Left forelimb (tissue), 1 donor: ENCODE measurements around the gene EDDM13.
A peak's percentile ranks its signal among the peaks of the same experiment; 100 is the strongest.
"Not testable (repeated sequence)": the region's sequence is repeated elsewhere in the genome, so short reads cannot be mapped to it uniquely, and the experiment has no call there.

Experiments
- DNase-seq: peaks from one replicate; pipeline ENCODE4 v3.0.0-alpha.2; 2018; ENCODE audit warnings: low spot score

Gene EDDM13

DNA sequence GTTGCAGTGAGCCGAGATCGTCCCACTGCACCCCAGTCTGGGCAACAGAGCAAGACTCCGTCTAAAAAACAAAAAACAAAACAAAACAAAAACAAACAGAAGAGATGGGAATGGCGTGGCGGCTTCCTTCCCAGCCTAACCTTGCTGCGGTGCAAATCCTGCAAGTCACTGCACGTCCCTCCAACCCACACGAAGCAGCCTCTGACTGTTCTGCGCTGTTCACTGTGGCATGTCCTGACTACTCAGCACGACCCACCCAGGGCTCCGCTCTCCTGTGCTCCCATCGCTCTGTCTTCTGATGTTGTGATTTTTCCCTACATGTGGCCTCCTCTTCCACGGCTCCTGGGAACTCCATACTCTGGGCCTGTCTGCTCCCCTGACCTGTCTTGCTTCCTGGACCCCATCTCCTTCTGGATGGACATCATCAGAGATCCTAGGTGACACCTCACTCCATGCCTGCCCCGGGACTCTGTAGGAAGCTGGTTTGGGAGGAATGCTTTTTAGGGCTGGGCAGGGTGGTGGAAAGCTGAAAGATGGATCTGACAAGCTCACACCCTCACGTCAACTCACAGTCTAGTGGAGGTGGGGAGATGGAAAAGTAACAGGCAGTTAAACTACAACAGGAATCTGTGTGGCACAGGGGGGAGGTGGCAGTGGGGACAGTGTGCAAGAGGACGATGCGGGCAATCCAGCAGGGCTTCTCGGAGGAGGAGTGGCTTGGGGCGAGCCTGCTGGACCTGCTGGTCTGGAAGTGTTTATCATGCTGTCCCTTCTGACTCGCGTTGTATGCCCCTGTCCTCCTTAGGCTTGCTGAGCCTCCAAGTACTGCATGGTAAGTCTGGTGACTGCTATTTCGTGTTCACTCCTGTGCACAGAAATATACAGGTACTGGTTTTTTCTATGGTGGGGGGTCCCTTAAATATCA lies 23.2 kb downstream of the EDDM13 start:
- peak; percentile 20 for DNase-seq

- DNase-seq, result no peak
These were observed 24.5 kb downstream of the EDDM13 start for GRCh38 chr19:56297010-56297409.

GRCh38 chr19:56299688-56300087 lies 27.1 kb downstream of the EDDM13 start:
- DNase-seq, result no peak

DNA sequence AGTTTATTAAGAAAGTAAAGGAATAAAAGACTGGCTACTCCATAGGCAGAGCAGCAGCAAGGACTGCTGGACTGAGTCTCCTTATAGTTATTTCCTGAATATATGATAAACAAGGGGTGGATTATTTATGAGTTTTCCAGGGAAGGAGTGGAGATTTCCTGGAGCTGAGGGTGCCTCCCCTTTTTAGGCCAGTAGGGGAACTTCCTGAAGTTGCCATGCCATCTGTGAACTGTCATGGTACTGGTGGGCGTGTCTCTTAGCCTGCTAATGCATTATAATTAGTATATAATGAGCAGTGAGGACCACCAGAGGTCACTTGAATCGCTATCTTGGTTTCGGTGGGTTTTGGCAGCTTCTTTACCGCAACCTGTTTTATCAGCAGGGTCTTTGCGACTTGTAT lies 28.6 kb downstream of the EDDM13 start:
- DNase-seq, result no peak

DNA sequence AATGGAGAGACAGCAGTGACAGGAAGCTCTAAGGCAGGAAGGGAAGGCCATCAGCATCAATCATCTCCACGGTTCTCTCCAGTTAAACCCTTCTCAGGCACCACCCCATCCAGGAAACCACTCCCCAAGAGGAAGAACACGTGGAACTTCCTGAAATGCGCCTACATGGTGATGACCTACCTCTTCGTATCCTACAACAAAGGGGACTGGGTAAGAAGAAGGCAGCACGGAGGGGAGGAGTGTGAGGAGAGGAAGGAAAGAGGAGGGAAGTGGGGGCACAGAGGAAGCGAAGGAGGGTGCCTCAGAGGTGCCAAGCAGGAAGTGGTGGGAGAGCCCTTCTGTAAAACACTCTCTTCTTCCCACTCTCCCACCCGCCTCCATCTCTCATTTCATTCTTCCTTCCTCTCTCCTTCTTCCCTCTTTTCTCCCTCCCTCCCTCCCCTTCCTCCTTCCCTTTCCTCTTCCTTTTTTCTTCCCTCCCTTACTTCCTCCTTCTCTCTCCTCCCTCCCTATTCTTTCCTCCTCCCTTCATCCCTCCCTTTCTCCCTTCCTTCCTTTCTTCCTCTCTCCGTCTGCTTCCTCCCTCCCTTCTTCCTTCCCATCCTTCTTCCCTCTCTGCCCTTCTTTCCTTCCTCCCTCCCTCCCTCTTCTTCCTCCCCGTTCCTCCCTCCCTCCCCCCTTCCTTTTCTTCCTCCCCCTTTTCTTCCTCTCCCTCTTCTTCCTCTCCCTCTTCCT lies 29.5 kb downstream of the EDDM13 start:
- DNase-seq, result no peak

DNA sequence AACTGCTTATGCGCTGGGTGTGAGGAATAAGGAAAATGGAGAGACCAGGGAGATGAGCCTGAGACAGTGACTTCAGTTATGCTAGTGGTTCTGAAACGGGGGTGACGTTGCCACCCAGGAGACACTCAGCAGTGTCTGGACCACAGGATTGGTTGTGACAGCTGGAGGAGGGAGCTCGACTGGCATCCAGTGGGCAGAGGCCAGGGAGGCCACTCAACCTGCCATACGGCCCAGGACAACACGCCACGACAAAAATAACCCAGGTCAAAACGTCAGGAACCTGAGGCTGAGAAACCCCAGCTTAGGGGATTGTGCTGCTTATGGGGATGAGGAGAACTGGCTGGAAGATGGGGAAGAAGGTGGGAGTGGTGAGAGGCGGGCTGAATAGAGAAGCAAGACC lies 31.7 kb downstream of the EDDM13 start:
- no peak for DNase-seq

DNA sequence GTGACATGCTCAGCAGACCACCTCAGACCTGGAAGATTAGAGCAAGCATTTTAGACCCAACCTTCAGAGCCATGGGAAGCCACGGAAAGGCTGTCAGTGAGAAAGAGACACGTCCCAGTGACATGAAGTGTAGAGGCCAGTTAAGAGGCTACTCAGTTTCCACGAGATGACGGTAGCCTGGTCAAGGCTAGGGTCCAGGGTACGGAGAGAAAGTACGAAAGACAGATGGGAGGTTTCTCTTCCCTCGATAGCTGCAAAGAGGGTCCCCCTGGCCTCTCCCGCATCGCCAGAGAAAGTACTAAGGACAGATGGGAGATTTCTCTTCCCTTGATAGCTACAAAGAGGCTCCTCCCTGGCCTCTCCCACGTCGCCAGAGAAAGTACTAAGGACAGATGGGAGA lies 33.5 kb downstream of the EDDM13 start:
- no peak for DNase-seq

DNA sequence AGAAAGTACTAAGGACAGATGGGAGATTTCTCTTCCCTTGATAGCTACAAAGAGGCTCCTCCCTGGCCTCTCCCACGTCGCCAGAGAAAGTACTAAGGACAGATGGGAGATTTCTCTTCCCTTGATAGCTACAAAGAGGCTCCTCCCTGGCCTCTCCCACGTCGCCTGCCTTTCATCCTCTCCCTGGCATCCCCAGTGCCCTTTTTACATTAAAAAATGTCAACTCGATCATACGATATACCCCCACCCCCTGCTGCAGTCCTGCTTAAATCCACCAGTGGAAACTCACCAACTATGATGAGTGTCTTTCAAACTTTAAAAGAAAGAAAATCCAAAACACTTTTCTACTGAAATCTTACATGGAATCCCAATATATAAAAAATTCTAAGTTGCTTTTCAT lies 34.5 kb downstream of the EDDM13 start:
- DNase-seq, result not testable (repeated sequence)

DNA sequence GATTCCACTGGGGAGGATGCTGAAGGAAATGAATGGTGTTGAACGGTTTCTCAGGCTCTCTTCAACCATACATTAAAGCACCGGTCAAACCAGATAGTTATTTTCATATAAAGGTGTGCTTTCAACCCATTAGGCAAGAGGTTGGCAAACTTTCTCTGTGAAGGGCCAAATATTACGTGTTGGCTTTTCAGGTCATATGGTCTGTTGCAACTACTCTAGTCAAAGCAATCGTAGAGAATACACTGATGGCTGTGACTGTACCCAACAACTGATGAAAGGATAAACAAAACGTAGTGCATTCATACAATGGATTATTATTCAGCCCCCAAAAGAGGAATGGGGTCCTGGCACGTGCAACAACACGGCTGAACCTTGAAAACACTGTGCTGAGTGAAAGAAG lies 36.2 kb downstream of the EDDM13 start:
- no peak for DNase-seq

- no peak for DNase-seq
These were observed 37.1 kb downstream of the EDDM13 start for GRCh38 chr19:56309511-56310185.

DNA sequence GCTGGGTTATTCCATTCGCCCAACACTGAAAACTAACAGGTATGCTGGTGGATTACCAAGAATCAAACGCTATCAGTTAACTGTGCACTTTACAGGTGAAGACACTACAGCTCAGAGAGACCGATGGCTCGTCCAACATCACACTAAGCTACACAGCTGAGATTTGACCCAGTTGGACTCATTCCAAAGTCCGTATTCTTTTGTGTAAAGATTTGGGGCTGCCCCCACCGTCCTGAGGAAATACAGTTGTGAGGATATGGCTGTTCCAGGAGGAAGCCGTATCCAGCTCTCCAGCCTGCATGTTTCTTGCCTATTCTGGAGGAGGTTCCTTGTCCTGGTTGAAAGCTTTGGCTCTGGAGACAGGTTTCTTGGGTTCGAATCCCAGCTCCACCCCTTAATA lies 37.9 kb downstream of the EDDM13 start:
- no peak for DNase-seq

DNA sequence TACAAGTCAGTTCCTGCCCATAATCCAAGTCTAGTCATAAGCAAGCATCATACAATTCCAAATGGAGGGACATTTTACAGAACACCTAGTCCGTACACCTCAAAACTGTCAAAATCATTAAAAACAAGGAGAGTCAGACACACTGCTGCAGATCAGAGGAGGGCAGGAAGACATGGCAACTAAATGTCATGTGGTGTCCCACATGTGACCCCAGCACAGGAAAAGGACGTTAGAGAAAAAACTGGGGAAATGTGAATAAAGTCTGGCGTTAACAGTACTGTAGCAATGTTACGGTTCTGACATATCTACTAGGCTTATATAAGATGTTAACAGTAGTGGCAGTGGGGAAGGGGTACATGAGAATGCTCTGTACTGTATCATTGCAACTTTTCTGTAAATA lies 39.8 kb downstream of the EDDM13 start:
- no peak for DNase-seq

DNA sequence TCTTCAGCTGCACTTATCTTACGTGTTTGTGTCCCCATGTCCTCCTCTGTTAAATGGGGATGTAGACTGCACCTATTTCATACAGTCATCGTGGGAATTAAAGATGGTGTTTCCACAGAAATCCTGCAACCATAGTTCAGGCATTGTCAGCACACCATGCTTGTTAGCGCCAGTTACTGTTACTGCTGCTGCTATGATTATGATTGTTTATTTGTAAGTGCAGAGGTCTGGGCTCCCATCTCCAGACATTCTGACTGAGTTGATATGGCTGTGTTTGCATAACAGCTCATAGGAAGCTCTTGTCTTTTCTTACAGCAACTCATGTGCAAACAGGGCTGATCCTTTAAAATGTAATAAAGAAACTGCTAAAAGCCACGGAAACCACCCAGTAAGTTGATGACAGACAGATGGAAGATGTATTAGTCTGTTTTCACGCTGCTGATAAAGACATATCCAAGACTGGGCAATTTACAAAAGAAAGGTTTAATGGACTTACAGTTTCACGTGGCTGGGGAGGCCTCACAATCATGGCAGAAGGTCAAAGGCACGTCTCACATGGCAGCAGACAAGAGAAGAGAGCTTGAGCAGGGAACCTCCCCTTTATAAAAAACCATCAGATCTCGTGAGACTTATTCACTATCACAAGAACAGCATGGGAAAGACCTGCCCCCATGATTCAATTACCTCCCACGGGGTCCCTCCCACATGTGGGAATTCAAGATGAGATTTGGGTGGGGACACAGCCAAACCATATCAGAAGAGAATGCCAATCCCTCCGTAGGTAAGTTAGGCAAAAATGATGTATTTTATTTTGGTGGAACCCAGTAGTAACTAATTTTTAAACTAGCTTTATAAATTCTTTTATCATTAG lies 40.5 kb downstream of the EDDM13 start:
- no peak for DNase-seq

- DNase-seq, result no peak
These were observed 41.5 kb downstream of the EDDM13 start for GRCh38 chr19:56314018-56314380.

DNA sequence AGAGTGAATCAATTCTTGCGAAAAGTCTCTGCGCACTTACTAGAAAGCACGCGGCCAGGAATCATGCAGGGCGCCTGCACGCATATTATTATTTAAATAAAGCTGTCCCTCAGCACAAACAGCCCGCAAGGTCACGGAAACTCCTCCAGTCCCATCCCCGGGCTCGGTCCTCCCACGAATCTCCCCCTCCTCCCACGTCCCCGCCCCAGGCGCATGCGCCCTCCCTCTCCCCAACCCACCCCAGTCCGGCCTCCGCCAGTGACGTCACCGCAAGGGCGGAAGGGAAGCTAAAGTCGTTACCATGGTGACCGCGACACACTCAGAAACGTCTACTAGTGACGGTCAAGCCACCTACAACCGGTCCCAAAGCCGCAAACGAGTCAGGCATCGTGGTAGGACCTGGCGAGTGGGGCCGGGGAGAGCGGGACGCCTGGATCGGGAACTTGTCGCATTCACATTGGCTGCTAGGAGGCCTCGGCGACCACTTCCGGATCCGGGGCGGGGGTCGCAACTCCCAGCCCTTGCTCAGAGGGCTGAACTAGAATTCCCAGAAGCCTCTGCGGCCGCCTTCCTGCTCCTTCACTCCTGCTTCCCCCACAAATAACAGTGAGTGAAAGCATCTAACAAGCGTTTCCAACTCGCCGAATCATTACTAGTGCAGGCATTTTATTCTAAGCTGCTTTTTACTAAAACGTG lies 42.0 kb downstream of the EDDM13 start, which contains the start of gene ZSCAN5A:
TSS of gene ZSCAN5A (minus strand) at position 459 of the 696 bp plus-strand sequence. CDS start 89,793 bp downstream, outside the sequence.
- peak; percentile 99 for DNase-seq

GRCh38 chr19:56315077-56315828 lies 42.7 kb downstream of the EDDM13 start:
- peak; percentile 95 for DNase-seq

DNA sequence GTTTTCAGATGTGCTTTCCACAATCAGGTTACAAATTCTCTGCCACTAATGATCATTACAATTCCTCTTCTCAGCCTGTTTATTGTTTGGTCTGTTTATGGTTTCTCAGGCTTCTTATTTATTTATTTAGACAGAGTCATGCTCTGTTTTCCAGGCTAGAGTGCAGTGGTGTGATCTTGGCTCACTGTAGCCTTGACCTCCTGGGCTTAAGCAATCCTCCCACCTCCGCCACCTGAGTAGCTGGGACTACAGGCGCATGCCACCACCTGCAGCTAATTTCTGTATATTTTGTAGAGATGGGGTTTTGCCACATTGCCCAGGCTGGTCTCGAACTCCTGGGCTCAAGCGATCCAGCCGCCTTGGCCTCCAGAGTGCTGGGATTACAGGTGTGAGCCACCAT lies 44.2 kb downstream of the EDDM13 start:
- DNase-seq, result no peak

DNA sequence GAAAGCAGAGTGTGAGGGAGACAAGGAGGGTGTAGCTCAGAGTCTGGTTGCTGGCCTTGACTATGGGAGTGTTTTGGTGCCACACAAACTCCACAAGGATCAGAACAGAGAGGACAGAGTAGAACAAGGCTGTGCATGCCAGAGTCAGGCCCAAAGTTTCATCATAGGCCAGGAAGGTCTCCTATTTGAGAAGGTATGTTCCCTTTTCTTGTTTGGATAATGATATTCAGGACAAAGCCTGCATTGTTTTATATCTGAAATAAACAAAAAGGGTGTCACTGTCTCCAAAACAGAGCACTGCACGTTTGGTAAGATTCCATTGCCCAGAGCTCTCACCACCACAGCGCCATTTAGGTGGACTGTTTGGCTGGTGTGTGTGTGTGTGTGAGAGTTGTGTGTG lies 45.2 kb downstream of the EDDM13 start:
- DNase-seq, result no peak

GRCh38 chr19:56319991-56320390 lies 47.4 kb downstream of the EDDM13 start:
- DNase-seq, result no peak

- DNase-seq, result no peak
These were observed 48.9 kb downstream of the EDDM13 start for GRCh38 chr19:56321254-56321988.
